Measurements from ENCODE around the gene EBNA1BP2. TPM values are rescaled to one million over a fixed set of nuclear protein-coding genes. Genes with fewer than 3 reads are reported as not detected.

The EBNA1BP2 gene
- total and polyA plus RNA-seq, 2 donors (not counting 1 experiment from before 2014, with no cell fraction given), result 10.1 to 27.4 TPM

GRCh38 chr1:43153443-43153842 lies 18.6 kb downstream of the EBNA1BP2 start:
- Histone ChIP-seq H3K27ac (ENCODE audit: low read length in 2 of 2) (no peak overlapping the region), H3K27me3 (replicated peaks in 1 of 4; ENCODE audit: control extremely low read depth in 1 of 4, control insufficient read depth in 3 of 4, insufficient read depth in 4 of 4, low read length in 3 of 4) (peaks cover 0 to 25% (median 10%) of the 10 kb centered on the region in 4 experiments), H3K4me1 (ENCODE audit: control insufficient read depth in 2 of 2, insufficient read depth in 2 of 2, low read length in 2 of 2) (no peaks in the 10 kb centered on the region), H3K4me3 (ENCODE audit: control extremely low read depth in 1 of 5, extremely low read depth in 1 of 5, insufficient read depth in 1 of 5, low read depth in 2 of 5, low read length in 4 of 5) (no peak overlapping the region), H3K79me2 (ENCODE audit: control insufficient read depth, insufficient read depth, low read length) (no peaks in the 10 kb centered on the region), H3K36me3 (replicated peaks in 1 of 2; ENCODE audit: control extremely low read depth in 1 of 2, control insufficient read depth in 1 of 2, extremely low read depth in 1 of 2, insufficient read depth in 2 of 2, low read length in 1 of 2) (no peaks in the 10 kb centered on the region), H3K4me2 (replicated peaks; ENCODE audit: low read depth, low read length, poor library complexity, severe bottlenecking) (no peak overlapping the region), H2AFZ (ENCODE audit: insufficient read depth, low read depth, low read length, poor library complexity, severe bottlenecking) (no peak overlapping the region), H4K20me1 (ENCODE audit: control insufficient read depth, insufficient read depth, low read length, poor library complexity, severe bottlenecking) (no peaks in the 10 kb centered on the region), H3K9me3 (ENCODE audit: control extremely low read depth in 1 of 3, control insufficient read depth in 2 of 3, insufficient read depth in 1 of 3, low read length in 2 of 3) (no peaks in the 10 kb centered on the region), H3K9ac (ENCODE audit: low read length) (no peak overlapping the region)
- Mint-ChIP-seq H3K4me3 (no peak overlapping the region), H3K27ac (no peak overlapping the region), H3K27me3 (peaks cover 36% of the 10 kb centered on the region), H3K4me1 (peaks cover 10% of the 10 kb centered on the region), H3K9me3 (ENCODE audit: insufficient read depth) (no peaks in the 10 kb centered on the region)
- TF ChIP-seq CTCF (IDR thresholded peaks at IDR 0.05), result no peak
- no peak for TF ChIP-seq EZH2 (IDR thresholded peaks at IDR 0.05; ENCODE audit: borderline replicate concordance, insufficient read depth, low read depth, low read length, poor library complexity, severe bottlenecking)
- WGBS (ENCODE audit: insufficient coverage), result no CpG with 5 or more reads among the region's 6 CpGs
- DNase-seq, result no peak
- no peak for ATAC-seq (ENCODE audit: low read depth)
- ChIA-PET CTCF (no interaction called here), POLR2A (no interaction called here)
- intact Hi-C loops (cut with micrococcal nuclease), result no loop called here

GRCh38 chr1:43152866-43153265 lies 19.2 kb downstream of the EBNA1BP2 start:
- H3K9me3 Mint-ChIP-seq (ENCODE audit: insufficient read depth), result no peaks in the 10 kb centered on the region
- intact Hi-C loops (cut with micrococcal nuclease), result no loop called here
- H3K4me1 ChIP-seq (ENCODE audit: control insufficient read depth in 2 of 2, insufficient read depth in 2 of 2, low read length in 2 of 2), result peaks cover 2% of the 10 kb centered on the region in 2 donors
- WGBS (ENCODE audit: insufficient coverage), result 40% methylated on average over 1 of the region's 4 CpGs
- H3K9me3 ChIP-seq (ENCODE audit: control extremely low read depth in 1 of 3, control insufficient read depth in 2 of 3, insufficient read depth in 1 of 3, low read length in 2 of 3), result no peaks in the 10 kb centered on the region
- CTCF ChIA-PET, result no interaction called here
- H3K4me3 ChIP-seq (ENCODE audit: control extremely low read depth in 1 of 5, extremely low read depth in 1 of 5, insufficient read depth in 1 of 5, low read depth in 2 of 5, low read length in 4 of 5), result no peak overlapping the region
- TF ChIP-seq CTCF (IDR thresholded peaks at IDR 0.05) (no peak), EZH2 (IDR thresholded peaks at IDR 0.05; ENCODE audit: borderline replicate concordance, insufficient read depth, low read depth, low read length, poor library complexity, severe bottlenecking) (no peak)
- H3K27me3 Mint-ChIP-seq, result peaks cover 39% of the 10 kb centered on the region
- POLR2A ChIA-PET, result no interaction called here
- ATAC-seq (ENCODE audit: low read depth), result no peak
- H3K4me1 Mint-ChIP-seq, result peaks cover 13% of the 10 kb centered on the region
- no peaks in the 10 kb centered on the region for H3K36me3 ChIP-seq (replicated peaks in 1 of 2; ENCODE audit: control extremely low read depth in 1 of 2, control insufficient read depth in 1 of 2, extremely low read depth in 1 of 2, insufficient read depth in 2 of 2, low read length in 1 of 2)
- H3K4me2 ChIP-seq (replicated peaks; ENCODE audit: low read depth, low read length, poor library complexity, severe bottlenecking), result no peak overlapping the region
- no peak for DNase-seq
- peaks cover 0 to 28% (median 13%) of the 10 kb centered on the region in 4 experiments for H3K27me3 ChIP-seq (replicated peaks in 1 of 4; ENCODE audit: control extremely low read depth in 1 of 4, control insufficient read depth in 3 of 4, insufficient read depth in 4 of 4, low read length in 3 of 4)
- H3K79me2 ChIP-seq (ENCODE audit: control insufficient read depth, insufficient read depth, low read length), result no peaks in the 10 kb centered on the region
- no peak overlapping the region for H3K9ac ChIP-seq (ENCODE audit: low read length)
- no peaks in the 10 kb centered on the region for H4K20me1 ChIP-seq (ENCODE audit: control insufficient read depth, insufficient read depth, low read length, poor library complexity, severe bottlenecking)
- H3K27ac ChIP-seq (ENCODE audit: low read length in 2 of 2), result no peak overlapping the region
- no peak overlapping the region for H2AFZ ChIP-seq (ENCODE audit: insufficient read depth, low read depth, low read length, poor library complexity, severe bottlenecking)
- no peak overlapping the region for H3K4me3 Mint-ChIP-seq
- H3K27ac Mint-ChIP-seq, result no peak overlapping the region

Data from B cell (primary cell).